Erythroblast (primary cell): ENCODE data around the gene C19orf47.

Experiments used
- GATA1 ChIP-seq: IDR thresholded peaks from 2 replicates; pipeline ENCODE4 v1.6.1; 2011; ENCODE audit warnings: low read depth, mild to moderate bottlenecking, control low read depth, low read length, moderate library complexity
- POLR2A ChIP-seq: IDR thresholded peaks from 2 replicates; pipeline ENCODE4 v1.6.1; 2011; ENCODE audit warnings: mild to moderate bottlenecking, low read length

DNA sequence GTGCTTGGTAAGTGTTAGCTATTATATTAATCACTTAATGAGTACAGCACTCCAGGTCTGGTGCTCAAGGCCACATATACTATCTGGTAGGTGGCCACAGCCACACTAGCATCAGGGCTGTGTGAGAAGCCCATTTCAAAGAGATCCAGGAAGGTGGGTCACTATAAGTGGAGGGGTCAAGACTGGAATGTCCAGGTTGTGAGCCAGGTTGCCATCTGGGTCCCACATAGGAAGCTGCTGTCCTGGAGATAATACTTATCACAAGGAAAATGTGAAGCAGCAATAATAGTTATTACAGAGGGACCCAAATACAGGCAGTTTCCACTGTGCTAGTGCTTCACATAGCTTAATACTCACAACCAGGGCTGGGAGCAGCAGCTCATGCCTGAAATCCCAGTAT is 13.1 kb downstream of the C19orf47 start:
- TF ChIP-seq POLR2A (no peak), GATA1 (no peak)
